H9 (cell line): Measurements from ENCODE around the gene CST3. TPM values are rescaled to one million over a fixed set of nuclear protein-coding genes. Genes with fewer than 3 reads are reported as not detected.

Source experiments
- DNase-seq: peaks from one replicate; pipeline ENCODE4 v3.0.0-alpha.2; 2017
- H2AFZ ChIP-seq: one replicate; pipeline ENCODE4 v1.6.1; 2013; ENCODE audit warnings: mild to moderate bottlenecking, low read length, control low read depth, moderate library complexity
- H2AK5ac ChIP-seq: 2 replicates; pipeline ENCODE4 v1.6.1; 2013; ENCODE audit warnings: low read length, control low read depth, mixed read lengths; ENCODE audit not compliant: insufficient read length
- H2BK120ac ChIP-seq: one replicate; pipeline ENCODE4 v1.6.1; 2013; ENCODE audit warnings: low read depth, mild to moderate bottlenecking, low read length, control low read depth, inconsistent platforms; ENCODE audit not compliant: poor library complexity, severe bottlenecking
- H2BK12ac ChIP-seq: 2 replicates; pipeline ENCODE4 v1.6.1; 2013; ENCODE audit warnings: low read length, control low read depth, mixed read lengths, low read depth; ENCODE audit not compliant: insufficient read length
- H2BK15ac ChIP-seq: 2 replicates; pipeline ENCODE4 v1.6.1; 2013; ENCODE audit warnings: low read depth, low read length, control low read depth
- H2BK20ac ChIP-seq: one replicate; pipeline ENCODE4 v1.6.1; 2013; ENCODE audit warnings: low read depth, mild to moderate bottlenecking, low read length, control low read depth, inconsistent platforms; ENCODE audit not compliant: poor library complexity, severe bottlenecking
- H2BK5ac ChIP-seq: 2 replicates; pipeline ENCODE4 v1.6.1; 2013; ENCODE audit warnings: low read length, control low read depth, mixed read lengths; ENCODE audit not compliant: insufficient read length
- H3K14ac ChIP-seq: 2 replicates; pipeline ENCODE4 v1.6.1; 2013; ENCODE audit warnings: low read length, control low read depth; ENCODE audit not compliant: insufficient read depth
- H3K18ac ChIP-seq: 2 replicates; pipeline ENCODE4 v1.6.1; 2013; ENCODE audit warnings: low read depth, mild to moderate bottlenecking, mixed read lengths, low read length, control low read depth; ENCODE audit not compliant: insufficient read length
- H3K23ac ChIP-seq: 2 replicates; pipeline ENCODE4 v1.6.1; 2013; ENCODE audit warnings: low read length, control low read depth, mixed read lengths, low read depth; ENCODE audit not compliant: insufficient read length
- H3K23me2 ChIP-seq: 2 replicates; pipeline ENCODE4 v1.6.1; 2013; ENCODE audit warnings: low read depth, mild to moderate bottlenecking, mixed read lengths, low read length, control low read depth; ENCODE audit not compliant: insufficient read length, poor library complexity, severe bottlenecking
- H3K27ac ChIP-seq: 2 replicates; pipeline ENCODE4 v1.5.1; 2013; ENCODE audit warnings: low read length, control low read depth, mixed read lengths, low read depth; ENCODE audit not compliant: insufficient read length
- H3K27me3 ChIP-seq: 2 replicates; pipeline ENCODE4 v1.6.1; 2013; ENCODE audit warnings: low read length, control low read depth, inconsistent platforms; ENCODE audit not compliant: insufficient read depth
- H3K4ac ChIP-seq: 2 replicates; pipeline ENCODE4 v1.6.1; 2013; ENCODE audit warnings: low read depth, mild to moderate bottlenecking, control low read depth, inconsistent platforms, low read length, moderate library complexity
- H3K4me1 ChIP-seq: 2 replicates; pipeline ENCODE4 v1.6.1; 2013; ENCODE audit warnings: low read length, control low read depth, inconsistent platforms; ENCODE audit not compliant: insufficient read depth
- H3K4me2 ChIP-seq: 2 replicates; pipeline ENCODE4 v1.6.1; 2013; ENCODE audit warnings: low read length, control low read depth, mixed read lengths; ENCODE audit not compliant: insufficient read length, insufficient read depth
- H3K56ac ChIP-seq: 2 replicates; pipeline ENCODE4 v1.6.1; 2013; ENCODE audit warnings: low read depth, mild to moderate bottlenecking, mixed read lengths, low read length, control low read depth; ENCODE audit not compliant: insufficient read length
- H3K79me1 ChIP-seq: 2 replicates; pipeline ENCODE4 v1.6.1; 2013; ENCODE audit warnings: low read depth, mild to moderate bottlenecking, moderate library complexity, low read length, control low read depth, inconsistent platforms; ENCODE audit not compliant: insufficient read depth, poor library complexity, severe bottlenecking
- H3K79me2 ChIP-seq: 2 replicates; pipeline ENCODE4 v1.6.1; 2013; ENCODE audit warnings: low read length, control low read depth, inconsistent platforms; ENCODE audit not compliant: insufficient read depth
- H3K9ac ChIP-seq: 2 replicates; pipeline ENCODE4 v1.6.1; 2013; ENCODE audit warnings: low read length, control low read depth, mixed read lengths; ENCODE audit not compliant: insufficient read length; ENCODE audit errors: extremely low read depth
- H3K9me3 ChIP-seq: one replicate; pipeline ENCODE4 v1.6.1; 2013; ENCODE audit warnings: low read depth, low read length, inconsistent platforms; ENCODE audit not compliant: control insufficient read depth
- H3T11ph ChIP-seq: one replicate; pipeline ENCODE4 v1.6.1; 2013; ENCODE audit warnings: mild to moderate bottlenecking, low read length, control low read depth, inconsistent platforms
- H4K20me1 ChIP-seq: one replicate; pipeline ENCODE4 v1.6.1; 2013; ENCODE audit not compliant: control insufficient read depth, insufficient read length, insufficient read depth
- H4K5ac ChIP-seq: 2 replicates; pipeline ENCODE4 v1.6.1; 2013; ENCODE audit warnings: low read depth, mild to moderate bottlenecking, mixed read lengths, low read length, control low read depth; ENCODE audit not compliant: insufficient read length
- H4K8ac ChIP-seq: replicated peaks from 2 replicates; pipeline ENCODE4 v1.6.1; 2013; ENCODE audit warnings: low read length, control low read depth, mixed read lengths, low read depth; ENCODE audit not compliant: insufficient read length
- H4K91ac ChIP-seq: 2 replicates; pipeline ENCODE4 v1.6.1; 2013; ENCODE audit warnings: low read depth, mild to moderate bottlenecking, moderate library complexity, mixed read lengths, low read length, control low read depth; ENCODE audit not compliant: insufficient read length
- H3K27ac Mint-ChIP-seq, 3 experiments: 2 replicates in 2 of 3; 3 replicates in 1 of 3; pipeline ENCODE4 v1.8.0; 2020 to 2021; ENCODE audit warnings: mixed read lengths in 3 of 3, mild to moderate bottlenecking in 1 of 3, moderate library complexity in 1 of 3
- H3K27me3 Mint-ChIP-seq: 2 replicates; pipeline ENCODE4 v1.8.0; 2021; ENCODE audit warnings: low read depth, mild to moderate bottlenecking, moderate library complexity, mixed read lengths
- H3K36me3 Mint-ChIP-seq, 3 experiments: 2 replicates in 2 of 3; 3 replicates in 1 of 3; pipeline ENCODE4 v1.8.0; 2020 to 2021; ENCODE audit warnings: low read depth in 3 of 3, mixed read lengths in 3 of 3; ENCODE audit not compliant: insufficient read depth in 1 of 3
- H3K4me1 Mint-ChIP-seq, 2 experiments: 2 replicates each; pipeline ENCODE4 v1.8.0; 2020; ENCODE audit warnings: mixed read lengths in 2 of 2
- H3K4me3 Mint-ChIP-seq, 2 experiments: 2 replicates in 1 of 2; 3 replicates in 1 of 2; pipeline ENCODE4 v1.8.0; 2020 to 2021; ENCODE audit warnings: mild to moderate bottlenecking in 2 of 2, mixed read lengths in 2 of 2, moderate library complexity in 1 of 2
- H3K9me3 Mint-ChIP-seq, 2 experiments: 2 replicates in 1 of 2; 3 replicates in 1 of 2; pipeline ENCODE4 v1.8.0; 2020; ENCODE audit warnings: mild to moderate bottlenecking in 2 of 2, mixed read lengths in 2 of 2, moderate library complexity in 1 of 2
- WGBS: extraction: QIAGEN DNeasy Blood & Tissue Kit; methylation state at CpG from one replicate; pipeline ENCODE4 v1.1.7; 2013; ENCODE audit warnings: missing lambda C conversion rate, low lambda C conversion rate, mixed read lengths; ENCODE audit not compliant: insufficient read length; ENCODE audit errors: extremely low coverage; 5-methylcytosine and 5-hydroxymethylcytosine counted together
- total RNA-seq: library from RNA; stranded (reverse); gene quantifications from 2 replicates; pipeline ENCODE4 v1.2.1, GENCODE V29; 2021
- TF ChIP-seq, protein P1 (sequence below): fragments of 200-600 bp; sonication (generic); conservative IDR thresholded peaks from 3 replicates; pipeline ENCODE4 v1.8.0; 2021; ENCODE audit warnings: antibody characterized with exemption, mild to moderate bottlenecking

The CST3 gene
- total RNA-seq, 1 experiment from 2014 or later = 77.2 TPM

DNA sequence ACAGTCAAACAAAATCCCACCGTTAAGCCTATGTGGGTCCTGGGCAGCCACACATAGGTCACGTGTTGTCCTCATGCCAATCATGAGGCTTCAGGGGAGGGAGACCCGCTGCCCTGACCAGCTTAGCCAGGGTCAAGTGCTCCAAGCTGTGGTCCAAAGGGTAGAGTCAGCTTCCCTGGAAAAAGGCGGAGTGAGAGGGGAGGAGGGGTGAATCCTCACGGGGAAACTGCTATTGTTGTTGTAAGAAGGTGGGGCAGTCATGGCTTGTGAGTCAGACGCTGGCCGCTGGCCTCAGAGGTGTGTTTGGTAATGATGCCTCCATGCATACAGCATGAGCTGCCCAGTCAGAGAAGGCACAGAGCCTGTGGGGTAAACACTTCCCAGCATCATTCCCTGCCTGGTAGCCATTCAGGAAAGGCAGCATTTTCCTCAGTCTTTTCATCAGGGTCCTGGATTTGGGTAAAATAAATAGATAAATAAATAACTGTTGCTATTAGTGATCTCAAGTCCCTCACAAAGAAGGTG is 8.7 kb downstream of the CST3 start:
- H2BK20ac ChIP-seq = no peak overlapping the region
- H3K56ac ChIP-seq = no peak overlapping the region
- no peaks in the 10 kb centered on the region for H3K79me1 ChIP-seq
- H3K27ac ChIP-seq = no peak overlapping the region
- no peak overlapping the region for H2BK5ac ChIP-seq
- Mint-ChIP-seq H3K4me1 (peaks cover 30 to 38% of the 10 kb centered on the region in 2 experiments), H3K4me3 (no peak overlapping the region), H3K36me3 (peaks cover 0 to 5% (median 0%) of the 10 kb centered on the region in 3 experiments; a peak in 3 of 7 replicates), H3K27ac (no peak overlapping the region), H3K27me3 (peaks cover 7% of the 10 kb centered on the region), H3K9me3 (peaks cover 0 to 3% of the 10 kb centered on the region in 2 experiments; a peak in 1 of 5 replicates)
- H2BK15ac ChIP-seq = no peak overlapping the region
- no peak overlapping the region for H3T11ph ChIP-seq
- H4K20me1 ChIP-seq = no peaks in the 10 kb centered on the region
- DNase-seq = no peak
- H2BK120ac ChIP-seq = no peak overlapping the region
- no peak overlapping the region for H3K23ac ChIP-seq
- no peak overlapping the region for H2BK12ac ChIP-seq
- no peaks in the 10 kb centered on the region for H3K23me2 ChIP-seq
- no CpG with 5 or more reads among the region's 7 CpGs for whole genome bisulfite sequencing
- H3K27me3 ChIP-seq = no peaks in the 10 kb centered on the region
- H2AK5ac ChIP-seq = no peak overlapping the region
- H2AFZ ChIP-seq = no peak overlapping the region
- TF ChIP-seq, protein P1, sequence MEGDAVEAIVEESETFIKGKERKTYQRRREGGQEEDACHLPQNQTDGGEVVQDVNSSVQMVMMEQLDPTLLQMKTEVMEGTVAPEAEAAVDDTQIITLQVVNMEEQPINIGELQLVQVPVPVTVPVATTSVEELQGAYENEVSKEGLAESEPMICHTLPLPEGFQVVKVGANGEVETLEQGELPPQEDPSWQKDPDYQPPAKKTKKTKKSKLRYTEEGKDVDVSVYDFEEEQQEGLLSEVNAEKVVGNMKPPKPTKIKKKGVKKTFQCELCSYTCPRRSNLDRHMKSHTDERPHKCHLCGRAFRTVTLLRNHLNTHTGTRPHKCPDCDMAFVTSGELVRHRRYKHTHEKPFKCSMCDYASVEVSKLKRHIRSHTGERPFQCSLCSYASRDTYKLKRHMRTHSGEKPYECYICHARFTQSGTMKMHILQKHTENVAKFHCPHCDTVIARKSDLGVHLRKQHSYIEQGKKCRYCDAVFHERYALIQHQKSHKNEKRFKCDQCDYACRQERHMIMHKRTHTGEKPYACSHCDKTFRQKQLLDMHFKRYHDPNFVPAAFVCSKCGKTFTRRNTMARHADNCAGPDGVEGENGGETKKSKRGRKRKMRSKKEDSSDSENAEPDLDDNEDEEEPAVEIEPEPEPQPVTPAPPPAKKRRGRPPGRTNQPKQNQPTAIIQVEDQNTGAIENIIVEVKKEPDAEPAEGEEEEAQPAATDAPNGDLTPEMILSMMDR = no peak
- H3K18ac ChIP-seq = no peak overlapping the region
- H3K4me2 ChIP-seq = no peak overlapping the region
- H3K4ac ChIP-seq = no peak overlapping the region
- no peak overlapping the region for H3K9ac ChIP-seq
- H4K5ac ChIP-seq = no peak overlapping the region
- H4K8ac ChIP-seq = no peak overlapping the region
- H4K91ac ChIP-seq = no peak overlapping the region
- no peaks in the 10 kb centered on the region for H3K9me3 ChIP-seq
- H3K4me1 ChIP-seq = no peaks in the 10 kb centered on the region
- no peak overlapping the region for H3K14ac ChIP-seq
- H3K79me2 ChIP-seq = no peaks in the 10 kb centered on the region
